Hematopoietic multipotent progenitor cell treated with erythropoietin and hydrocortisone succinate and interleukin-3 and kit ligand, for 17 days (in vitro differentiated cells): ENCODE results near the gene CRKL.
A peak's percentile ranks its signal among the peaks of the same experiment; 100 is the strongest.
"Not testable (repeated sequence)": the region's sequence is repeated elsewhere in the genome, so short reads cannot be mapped to it uniquely, and the experiment has no call there.

ENCODE experiments used
- DNase-seq: peaks from one replicate; pipeline ENCODE4 v3.0.0-alpha.2; 2015; ENCODE audit warnings: low spot score

CRKL gene

DNA sequence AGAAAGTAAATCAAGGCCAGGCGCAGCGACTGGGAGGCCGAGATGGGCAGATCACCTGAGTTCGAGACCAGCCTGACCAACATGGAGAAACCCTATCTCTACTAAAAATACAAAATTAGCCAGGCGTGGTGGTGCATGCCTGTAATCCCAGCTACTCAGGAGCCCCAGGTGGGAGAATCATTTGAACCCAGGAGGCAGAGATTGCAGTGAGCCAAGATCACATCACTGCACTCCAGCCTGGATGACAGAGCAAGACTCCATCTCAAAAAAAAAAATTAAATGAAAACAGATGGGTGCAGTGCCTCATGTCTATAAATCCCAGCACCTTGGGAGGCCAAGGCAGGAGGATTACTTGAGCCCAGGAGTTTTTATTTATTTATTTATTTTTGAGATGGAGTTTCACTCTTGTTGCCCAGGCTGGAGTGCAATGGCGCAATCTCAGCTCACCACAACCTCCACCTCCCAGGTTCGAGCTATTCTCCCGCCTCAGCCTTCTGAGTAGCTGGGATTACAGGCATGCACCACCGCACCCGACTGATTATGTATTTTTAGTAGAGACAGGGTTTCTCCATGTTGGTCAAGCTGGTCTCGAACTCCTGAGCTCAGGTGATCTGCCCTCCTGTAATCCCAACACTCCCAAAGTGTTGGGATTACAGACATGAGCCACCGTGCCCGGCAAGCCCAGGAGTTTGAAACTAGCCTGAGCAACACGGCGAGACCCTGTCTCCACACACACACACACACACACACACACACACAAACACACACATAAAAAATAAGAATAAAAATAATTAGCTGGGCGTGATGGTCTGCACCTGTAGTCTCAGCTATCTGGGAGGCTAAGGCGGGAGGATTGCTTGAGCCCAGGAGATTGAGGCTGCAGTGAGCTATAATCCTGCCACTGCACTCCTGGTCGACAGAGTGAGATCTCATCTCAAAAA is 15.8 kb upstream of the CRKL start:
- DNase-seq = not testable (repeated sequence)

DNA sequence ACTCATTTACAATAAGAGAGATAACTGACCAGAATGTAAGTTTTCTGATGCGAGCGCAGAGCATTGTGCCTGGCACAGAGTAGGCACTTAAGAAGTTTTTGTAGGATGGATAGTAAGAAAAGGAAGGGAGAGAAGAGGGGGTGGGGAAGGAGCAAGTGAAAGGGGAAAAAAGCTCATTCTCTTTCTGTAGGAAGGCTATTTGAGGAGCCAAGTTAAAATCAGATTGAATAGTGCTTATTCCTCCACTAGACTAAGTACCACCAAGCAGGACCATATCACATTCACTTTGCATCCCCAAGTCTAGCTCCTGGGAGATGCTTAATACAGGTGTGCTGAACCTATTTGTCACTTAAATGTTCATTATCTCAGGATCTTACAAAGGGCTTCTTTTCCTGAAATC is 14.1 kb upstream of the CRKL start:
- no peak for DNase-seq

DNA sequence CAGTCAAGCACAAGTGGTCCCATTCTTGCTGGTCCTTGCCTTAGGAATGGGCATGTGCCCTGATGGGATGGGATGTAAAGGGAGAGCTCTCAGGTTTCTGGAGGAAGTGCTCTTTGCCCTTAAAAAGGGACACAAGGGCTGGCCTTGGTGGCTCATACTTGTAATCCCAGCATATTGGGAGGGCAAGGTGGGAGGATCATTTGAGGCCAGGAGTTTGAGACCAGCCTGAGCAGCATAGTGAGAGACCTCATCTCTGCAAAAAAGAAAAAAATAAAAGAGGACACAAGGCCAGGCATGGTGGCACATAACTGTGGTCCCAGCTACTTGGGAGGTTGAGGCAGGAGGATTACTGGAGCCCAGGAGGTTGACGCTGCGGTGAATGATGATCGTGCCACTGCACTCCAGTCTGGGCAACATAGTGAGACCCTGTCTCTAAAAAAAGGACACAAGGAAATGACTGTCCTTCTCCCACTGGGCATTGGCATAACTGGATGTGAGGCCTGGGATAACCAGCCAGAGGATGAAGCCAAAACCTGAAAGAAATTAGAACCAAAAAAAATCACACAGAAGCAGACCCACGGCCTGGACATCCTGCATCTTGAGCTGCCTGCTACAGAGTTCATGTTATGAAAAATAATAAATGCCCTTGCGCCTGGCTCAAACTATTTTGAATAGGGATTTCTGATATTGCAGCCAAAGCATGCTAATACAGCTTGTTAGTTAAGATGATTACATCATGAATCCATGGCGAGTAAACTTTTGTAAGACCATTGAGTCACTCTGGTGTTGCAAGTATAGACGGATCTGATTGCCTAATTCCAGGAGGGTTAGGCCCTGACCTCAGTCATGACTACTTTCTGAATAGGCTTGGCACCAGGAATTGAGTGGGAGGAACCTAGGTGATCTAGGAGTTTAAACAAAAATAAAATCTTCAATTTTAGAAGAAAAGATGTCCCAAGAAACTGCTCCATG is 12.9 kb upstream of the CRKL start:
- no peak for DNase-seq

DNA sequence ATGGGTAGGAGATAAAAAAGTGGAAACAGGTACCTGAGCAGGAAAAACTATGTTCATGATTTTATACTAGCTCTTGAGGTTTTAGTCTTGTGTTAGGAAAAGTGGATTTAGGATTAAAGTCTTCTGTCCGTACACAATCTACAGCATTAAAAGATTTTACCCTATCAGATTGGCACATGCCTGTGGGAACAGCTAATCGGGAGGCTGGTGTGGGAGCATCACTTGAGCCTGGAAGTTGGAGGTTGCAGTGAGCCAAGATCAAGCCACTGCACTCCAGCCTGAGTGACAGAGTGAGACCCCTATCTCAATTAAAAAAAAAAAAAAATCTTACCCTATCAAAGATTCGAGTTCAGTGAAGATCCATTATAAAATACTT is 12.2 kb upstream of the CRKL start:
- no peak for DNase-seq

DNA sequence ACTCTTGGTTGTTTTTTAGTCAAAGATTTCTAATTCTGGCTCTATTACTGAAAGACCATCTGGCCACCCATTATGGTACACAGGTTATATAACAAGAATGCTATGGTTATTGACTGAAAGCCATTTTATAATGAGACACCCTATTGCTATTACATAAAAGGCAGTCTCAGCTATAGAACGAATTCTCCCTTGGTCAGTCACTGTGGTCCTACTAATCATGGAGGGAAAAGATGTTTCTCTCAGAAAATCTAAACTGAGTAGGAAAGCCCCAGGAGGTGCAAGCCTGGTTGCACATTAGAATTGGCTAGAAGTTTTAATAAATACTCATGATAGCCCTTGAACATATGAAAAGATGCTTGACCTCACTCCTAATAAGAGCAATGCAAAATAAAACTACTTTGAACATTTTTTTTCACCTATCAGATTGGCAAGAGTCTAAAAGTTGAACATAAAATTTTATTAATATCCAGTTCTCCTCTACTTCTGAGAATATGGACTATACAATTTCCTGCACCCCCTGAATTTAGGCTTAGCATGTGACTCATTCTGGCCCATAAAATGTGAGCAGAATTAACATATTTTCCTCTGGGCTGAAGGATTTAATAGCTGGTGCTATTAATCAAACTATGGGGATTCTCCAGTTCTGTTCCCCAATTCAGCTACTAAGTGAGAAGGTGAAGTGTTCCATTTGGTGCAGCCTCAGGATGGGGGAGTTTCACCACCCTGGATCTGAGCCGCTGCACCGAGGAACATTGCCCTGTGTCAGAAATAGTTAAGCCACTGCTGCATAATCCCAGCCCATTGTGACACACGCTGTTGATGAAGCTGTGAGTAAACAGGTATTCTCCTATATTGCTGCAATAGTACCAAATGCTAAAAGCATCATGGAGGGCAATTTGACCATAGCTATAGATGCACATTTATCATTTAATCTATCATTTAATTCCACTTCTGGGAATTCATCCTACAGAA is 11.5 kb upstream of the CRKL start:
- DNase-seq = no peak

DNA sequence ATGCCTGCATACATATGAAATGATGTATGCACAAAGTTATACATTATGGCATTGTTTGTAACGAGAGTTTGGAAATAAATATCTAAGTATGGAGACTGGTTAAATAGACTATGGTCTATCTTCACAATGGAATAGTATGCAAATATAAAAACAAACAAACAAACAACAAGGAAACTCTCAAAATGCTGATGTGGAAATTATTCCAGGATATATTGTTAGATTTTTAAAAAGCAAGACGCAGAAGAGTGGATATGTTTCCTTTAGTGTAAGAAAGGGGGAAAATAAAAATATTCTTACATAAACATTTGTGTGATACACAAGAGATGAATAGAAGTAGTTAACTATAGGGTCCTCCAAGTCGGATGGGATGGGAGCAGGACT is 10.8 kb upstream of the CRKL start:
- DNase-seq = no peak

DNA sequence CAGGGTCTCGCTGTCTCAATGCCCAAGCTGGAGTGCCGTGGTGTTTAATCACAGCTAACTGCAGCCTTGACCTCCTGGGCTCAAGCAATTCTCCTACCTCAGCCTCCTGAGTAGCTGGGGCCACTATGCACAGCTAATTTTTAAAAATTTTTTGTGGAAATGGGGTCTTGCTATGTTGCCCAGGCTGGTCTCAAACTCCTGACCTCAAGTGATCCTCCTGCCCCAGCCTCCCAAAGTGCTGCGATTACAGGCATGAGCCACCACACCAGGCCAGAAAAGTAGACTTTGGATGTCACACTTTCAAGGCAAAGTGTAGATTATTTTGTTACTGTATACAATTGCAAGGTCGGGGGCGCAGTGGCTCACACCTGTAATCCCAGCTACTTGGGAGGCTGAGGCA is 8.5 kb upstream of the CRKL start:
- not testable (repeated sequence) for DNase-seq

DNA sequence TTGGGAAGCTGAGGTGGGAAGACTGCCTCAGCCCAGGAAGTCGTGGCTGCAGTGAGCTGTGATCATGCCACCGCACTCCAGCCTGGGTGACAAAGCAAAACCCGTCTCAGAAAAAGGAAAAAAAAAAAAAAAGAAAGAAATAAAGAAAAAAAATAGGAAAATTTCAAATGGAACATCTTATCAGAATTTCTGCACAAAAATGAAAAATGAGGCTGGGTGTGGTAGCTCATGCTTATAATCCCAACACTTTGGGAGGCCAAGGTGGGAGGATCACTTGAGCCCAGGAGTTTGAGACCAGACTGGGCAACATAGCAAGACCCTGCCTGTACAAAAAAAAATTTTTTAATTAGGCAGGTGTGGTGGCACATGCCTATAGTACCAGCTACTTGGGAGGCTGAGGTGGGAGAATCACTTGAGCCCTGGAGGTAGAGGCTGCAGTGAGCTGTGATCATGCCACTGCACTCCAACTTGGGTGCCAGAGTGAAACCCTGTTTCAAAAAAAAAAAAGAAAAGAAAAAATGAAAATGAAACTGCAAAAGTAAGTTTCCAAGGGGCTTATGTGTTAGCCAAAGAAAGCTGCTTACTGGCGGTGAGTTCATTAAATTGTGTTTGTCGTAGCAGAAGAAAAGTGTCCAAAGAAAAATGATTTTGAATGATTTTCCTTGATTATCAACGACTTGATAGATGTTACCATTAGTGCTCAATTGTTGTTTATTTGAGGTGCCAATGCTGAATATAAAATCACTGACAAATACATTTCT is 7.5 kb upstream of the CRKL start:
- DNase-seq = no peak

DNA sequence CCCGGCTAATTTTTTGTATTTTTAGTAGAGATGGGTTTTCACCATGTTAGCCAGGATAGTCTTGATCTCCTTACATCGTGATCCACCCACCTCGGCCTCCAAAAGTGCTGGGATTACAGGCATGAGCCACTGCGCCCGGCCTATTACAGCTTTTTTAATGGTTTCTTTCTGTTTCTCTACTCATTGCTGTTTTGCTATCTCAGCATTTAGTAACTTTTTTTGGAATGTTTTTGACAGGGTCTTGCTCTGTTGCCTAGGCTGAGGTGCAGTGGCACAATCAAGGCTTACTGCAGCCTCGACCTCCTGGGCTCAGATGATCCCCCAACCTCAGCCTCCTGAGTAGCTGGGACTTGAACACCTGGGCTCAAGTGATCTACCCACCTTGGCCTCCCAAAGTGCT is 4.7 kb upstream of the CRKL start:
- no peak for DNase-seq

DNA sequence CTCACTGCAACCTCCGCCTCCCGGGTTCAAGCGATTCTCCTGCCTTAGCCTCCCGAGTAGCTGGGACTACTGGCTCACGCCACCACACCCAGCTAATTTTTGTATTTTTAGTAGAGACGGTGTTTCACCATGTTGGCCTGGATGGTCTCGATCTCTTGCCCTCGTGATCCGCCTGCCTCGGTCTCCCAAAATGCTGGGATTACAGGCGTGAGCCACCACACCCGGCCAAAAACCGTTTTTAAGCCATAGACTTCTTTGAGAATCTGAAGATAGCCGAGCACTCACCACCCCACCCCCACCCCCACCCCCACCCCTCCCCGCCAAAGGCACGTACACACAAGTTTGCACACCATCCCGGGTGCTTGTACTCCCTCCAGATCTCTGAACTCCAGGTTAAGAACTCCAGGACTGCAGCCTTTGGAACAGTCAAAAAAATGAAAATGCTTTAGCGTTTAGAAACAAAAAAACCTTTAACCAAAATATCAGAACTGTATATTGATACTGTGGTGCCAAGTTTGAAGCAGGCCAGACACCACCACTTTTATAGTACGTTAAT is 1.5 kb downstream of the CRKL start:
- DNase-seq = peak; percentile 24

DNA sequence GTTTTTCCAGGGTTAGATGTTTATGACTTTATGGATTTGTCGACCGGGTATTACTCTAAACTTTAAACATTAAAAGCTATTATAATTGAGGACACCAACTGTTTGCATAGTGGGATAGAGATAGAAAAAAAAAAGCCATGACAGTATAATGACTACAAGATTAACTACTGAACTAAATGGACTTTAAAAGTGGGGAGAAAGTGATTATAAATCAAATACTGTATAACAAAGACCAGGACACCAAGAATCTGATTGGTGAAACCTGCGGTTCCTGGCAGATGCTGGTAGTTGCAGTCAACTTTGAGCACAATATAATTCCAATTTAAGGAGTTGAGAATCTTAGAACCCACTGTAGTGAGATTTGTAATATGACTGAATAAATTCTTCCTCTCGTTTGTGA is 2.5 kb downstream of the CRKL start:
- no peak for DNase-seq

DNA sequence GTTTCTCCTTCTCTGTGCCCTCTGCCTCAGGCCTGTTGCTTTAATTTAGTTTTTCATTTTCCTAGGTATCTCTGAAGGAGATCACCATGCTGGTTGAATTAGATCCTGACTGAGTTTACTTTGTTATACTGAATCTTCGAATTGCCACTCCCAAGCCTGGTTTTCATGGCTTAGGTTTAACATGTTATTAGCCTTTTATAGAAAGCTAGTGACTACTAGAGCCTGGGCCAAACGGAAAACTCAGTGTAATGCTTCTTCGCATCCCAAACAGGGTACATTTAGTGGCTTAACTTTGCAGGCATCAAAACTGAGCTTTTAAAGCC is 3.6 kb downstream of the CRKL start:
- no peak for DNase-seq

DNA sequence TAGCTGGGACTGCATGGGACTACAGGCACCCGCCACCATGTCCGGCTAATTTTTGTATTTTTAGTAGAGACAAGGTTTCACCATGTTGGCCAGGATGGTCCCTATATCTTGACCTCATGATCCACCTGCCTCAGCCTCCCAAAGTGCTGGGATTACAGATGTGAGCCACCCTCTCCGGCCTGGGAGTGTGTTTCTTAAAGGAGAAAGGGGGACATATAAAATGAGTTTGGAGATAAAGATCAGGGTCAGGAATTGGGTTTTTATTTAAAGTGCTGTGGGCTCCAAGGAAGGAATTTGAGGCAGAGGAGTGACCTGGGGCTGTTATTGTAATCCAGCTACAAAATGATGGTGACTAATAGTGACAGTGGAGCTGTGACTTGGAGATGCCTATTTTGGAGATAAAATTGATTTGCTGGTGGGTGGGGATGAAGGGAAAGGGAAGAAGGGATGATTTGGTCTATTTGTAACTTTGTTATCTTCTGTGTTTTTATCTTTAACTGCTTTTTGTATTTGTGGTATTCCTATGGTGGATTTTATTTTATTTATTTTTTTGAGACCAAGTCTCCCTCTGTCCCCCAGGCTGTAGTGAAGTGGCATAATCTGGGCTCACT is 5.0 kb downstream of the CRKL start:
- no peak for DNase-seq

DNA sequence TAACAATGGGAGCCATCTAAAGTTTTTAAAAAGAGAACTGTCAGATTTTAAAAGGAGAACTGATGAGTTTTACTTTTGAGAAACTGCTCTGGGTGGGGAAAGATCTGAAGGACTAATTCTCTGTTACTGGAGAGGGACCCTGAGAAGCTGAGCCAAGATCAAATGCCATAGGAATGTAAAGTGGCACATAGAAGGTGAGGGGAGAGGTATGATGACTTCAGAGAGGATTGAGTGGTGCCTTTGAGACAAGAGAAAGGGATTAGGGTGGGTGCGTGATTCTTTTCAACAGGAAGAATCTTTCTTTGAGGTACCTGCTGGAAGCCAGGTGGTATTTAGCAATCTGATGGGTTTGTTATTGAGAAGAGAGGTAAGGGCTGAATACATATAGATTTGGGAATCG is 9.0 kb downstream of the CRKL start:
- DNase-seq = no peak

DNA sequence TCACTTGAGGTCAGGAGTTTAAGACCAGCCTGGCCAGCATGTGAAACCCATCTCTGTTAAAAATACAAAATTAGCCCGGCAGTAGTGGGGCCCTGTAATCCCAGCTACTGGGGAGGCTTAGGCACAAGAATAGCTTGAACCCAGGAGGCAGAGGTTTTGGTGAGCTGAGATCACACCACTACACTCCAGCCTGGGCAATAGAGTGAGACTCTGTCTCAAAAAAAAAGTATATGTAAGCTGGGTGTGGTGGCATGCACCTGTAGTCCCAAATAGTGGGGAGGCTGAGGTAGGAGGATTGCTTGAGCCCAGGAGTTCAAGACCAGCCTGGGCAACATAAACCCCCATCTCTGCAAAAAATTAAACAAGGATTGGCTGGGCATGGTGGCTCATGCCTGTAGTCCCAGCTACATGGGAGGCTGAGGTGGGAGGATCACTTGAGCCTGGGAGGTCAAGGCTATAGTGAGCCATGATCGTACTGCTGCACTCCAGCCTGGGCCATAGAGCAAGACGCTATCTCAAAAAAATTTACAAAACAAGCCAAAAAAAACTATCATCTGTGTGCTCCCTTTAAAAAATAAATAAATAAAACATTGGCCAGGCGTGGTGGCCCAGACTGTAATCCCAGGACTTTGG is 10.8 kb downstream of the CRKL start:
- no peak for DNase-seq

DNA sequence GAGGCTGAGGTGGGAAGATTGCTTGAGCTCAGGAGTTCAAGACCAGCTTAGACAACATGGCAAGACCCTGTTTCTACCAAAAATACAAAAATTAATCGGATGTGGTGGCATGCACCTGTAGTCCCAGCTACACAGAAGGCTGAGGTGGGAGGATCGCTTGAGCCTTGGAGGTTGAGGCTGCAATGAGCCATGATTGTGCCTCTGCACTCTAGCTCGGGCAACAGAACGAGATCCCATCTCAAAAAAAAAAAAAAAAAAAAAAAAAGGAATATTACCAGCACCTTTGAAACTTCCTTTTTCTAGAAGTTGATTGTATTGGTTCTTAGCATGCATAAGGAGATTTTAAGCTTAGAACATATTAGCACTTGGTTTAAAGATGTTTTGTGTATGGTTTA is 11.4 kb downstream of the CRKL start:
- DNase-seq = no peak

DNA sequence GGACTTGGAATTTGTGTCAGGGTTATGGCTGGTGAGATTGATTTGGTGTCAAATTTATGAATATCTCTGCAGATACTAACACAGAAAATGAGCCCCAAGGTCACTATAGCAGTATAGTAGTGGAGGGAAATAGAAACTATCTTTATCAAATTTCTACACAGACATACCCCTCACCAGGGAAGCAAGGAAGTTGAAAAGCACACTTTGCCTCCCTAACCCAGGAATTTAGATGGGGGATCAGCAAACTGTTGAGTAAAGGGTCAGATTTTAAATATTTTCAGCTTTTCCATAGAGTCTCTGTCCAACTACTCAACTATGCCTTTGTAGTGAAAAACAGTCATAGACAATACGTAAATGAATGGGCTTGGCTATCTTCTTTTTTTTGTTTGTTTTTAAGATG is 12.8 kb downstream of the CRKL start:
- no peak for DNase-seq

DNA sequence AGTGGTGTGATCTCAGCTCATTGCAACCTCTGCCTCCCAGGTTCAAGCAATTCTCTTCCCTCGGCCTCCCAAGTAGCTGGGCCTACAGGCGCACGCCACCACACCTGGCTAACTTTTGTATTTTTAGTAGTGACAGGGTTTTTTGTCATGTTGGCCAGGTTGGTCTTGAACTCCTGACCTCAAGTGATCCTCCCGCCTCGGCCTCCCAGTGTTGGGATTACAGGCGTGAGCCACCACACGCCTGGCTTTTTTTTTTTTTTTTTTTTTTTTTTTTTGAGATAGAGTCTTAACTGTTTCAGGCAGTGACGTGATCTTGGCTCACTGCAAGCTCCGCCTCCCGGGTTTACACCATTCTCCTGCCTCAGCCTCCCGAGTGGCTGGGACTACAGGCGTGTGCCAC is 13.2 kb downstream of the CRKL start:
- not testable (repeated sequence) for DNase-seq

DNA sequence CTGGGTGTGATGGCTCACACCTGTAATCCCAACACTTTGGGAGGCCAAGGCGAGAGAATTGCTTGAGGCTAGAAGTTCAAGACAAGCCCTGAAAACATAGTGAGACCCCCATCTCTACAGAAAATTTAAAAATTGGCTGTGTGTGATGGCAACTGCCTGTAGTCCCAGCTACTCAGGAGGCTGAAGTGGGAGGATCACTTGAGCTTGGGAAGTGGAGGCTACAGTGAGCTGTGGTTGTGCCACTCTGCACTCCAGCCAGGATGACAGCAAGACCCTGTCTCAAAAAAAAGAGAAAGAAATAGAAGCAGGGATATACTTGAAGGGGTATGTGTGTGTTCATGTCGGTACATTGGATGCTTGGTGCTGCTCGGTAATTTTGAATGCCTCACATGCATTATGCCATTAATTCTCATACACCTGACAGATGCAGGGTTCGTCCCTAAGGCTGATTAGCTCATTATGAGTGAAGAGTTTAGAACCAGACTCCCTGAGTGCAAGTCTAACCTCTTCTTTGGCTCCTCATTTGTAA is 14.0 kb downstream of the CRKL start:
- no peak for DNase-seq

DNA sequence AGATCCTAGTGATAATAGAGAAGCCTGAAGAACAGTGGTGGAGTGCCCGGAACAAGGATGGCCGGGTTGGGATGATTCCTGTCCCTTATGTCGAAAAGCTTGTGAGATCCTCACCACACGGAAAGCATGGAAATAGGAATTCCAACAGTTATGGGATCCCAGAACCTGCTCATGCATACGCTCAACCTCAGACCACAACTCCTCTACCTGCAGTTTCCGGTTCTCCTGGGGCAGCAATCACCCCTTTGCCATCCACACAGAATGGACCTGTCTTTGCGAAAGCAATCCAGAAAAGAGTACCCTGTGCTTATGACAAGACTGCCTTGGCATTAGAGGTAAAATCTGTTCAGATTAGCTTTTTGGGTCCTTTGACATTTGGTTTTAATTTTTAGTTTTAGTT is 16.7 kb downstream of the CRKL start:
- DNase-seq = no peak
